Activated T-helper 2 cell treated with anti-CD3 and anti-CD28 coated beads, Interferon-gamma antibody, Interleukin-2, Interleukin-4, amounts not matched to agents 10 μg/mL and 5 μg/mL and 100 μg/mL, durations not matched to agents 14 hours and 24 hours and 36 hours (primary cell): ENCODE measurements around the gene KDM2B. TPM values are rescaled to one million over a fixed set of nuclear protein-coding genes. Genes with fewer than 3 reads are reported as not detected.
"Not testable (repeated sequence)": the region's sequence is repeated elsewhere in the genome, so short reads cannot be mapped to it uniquely, and the experiment has no call there.

Experiments used
- DNase-seq: peaks from one replicate; pipeline ENCODE4 v3.0.0; 2021; ENCODE audit warnings: low spot score
- H3K27ac Mint-ChIP-seq: one replicate; pipeline ENCODE4 v1.8.0; 2021; ENCODE audit warnings: mixed read lengths
- H3K27me3 Mint-ChIP-seq: one replicate; pipeline ENCODE4 v1.8.0; 2021; ENCODE audit warnings: low read depth, mixed read lengths
- H3K36me3 Mint-ChIP-seq: one replicate; pipeline ENCODE4 v1.8.0; 2021; ENCODE audit warnings: low read depth, mixed read lengths
- H3K4me1 Mint-ChIP-seq: one replicate; pipeline ENCODE4 v1.8.0; 2021; ENCODE audit warnings: low read depth, mixed read lengths
- H3K4me3 Mint-ChIP-seq: one replicate; pipeline ENCODE4 v1.8.0; 2021; ENCODE audit warnings: low read depth, mild to moderate bottlenecking, moderate library complexity, mixed read lengths
- H3K9me3 Mint-ChIP-seq: one replicate; pipeline ENCODE4 v1.8.0; 2021; ENCODE audit warnings: mixed read lengths
- intact Hi-C: fragments of 100-400 bp; cut with micrococcal nuclease; formaldehyde crosslinking; loops from one replicate; pipeline ENCODE4 v1.15.1; 2023
- total RNA-seq: library from RNA; stranded (reverse); gene quantifications from 2 replicates; pipeline ENCODE4 v1.2.3, GENCODE V29; 2022

Gene KDM2B
- total RNA-seq, 1 donor from 2014 or later, result 59.3 TPM

GRCh38 chr12:121400332-121401139, 180.3 kb downstream of the KDM2B start:
- no peaks in the 10 kb centered on the region for H3K9me3 Mint-ChIP-seq
- H3K36me3 Mint-ChIP-seq, result peaks cover 27% of the 10 kb centered on the region
- H3K27me3 Mint-ChIP-seq, result no peaks in the 10 kb centered on the region
- peak overlapping the region; percentile 97 for H3K4me3 Mint-ChIP-seq
- H3K27ac Mint-ChIP-seq, result peak overlapping the region; percentile 96
- peak; percentile 56 for DNase-seq
- H3K4me1 Mint-ChIP-seq, result peaks cover 35% of the 10 kb centered on the region
- intact Hi-C loops, result loop anchor here (1.0 to 2.0 kb wide), 2 partner anchors 48 to 66 kb away; partner anchors contain the start of gene ANAPC5

GRCh38 chr12:121399391-121400331, 181.2 kb downstream of the KDM2B start, which contains the start of gene RNF34:
RNF34 (plus strand) TSS chr12:121400118; CDS start chr12:121400213, 95 bp downstream.
- Mint-ChIP-seq H3K27me3 (no peaks in the 10 kb centered on the region), H3K36me3 (peaks cover 19% of the 10 kb centered on the region), H3K4me3 (peak within 1 kb of the TSS; percentile 97), H3K27ac (peak within 1 kb of the TSS; percentile 96), H3K9me3 (no peaks in the 10 kb centered on the region), H3K4me1 (peaks cover 31% of the 10 kb centered on the region)
- intact Hi-C loops, result loop anchor here (1.0 to 2.0 kb wide), 2 partner anchors 47 to 67 kb away; partner anchors contain the start of gene ANAPC5
- DNase-seq, result peak; percentile 99

GRCh38 chr12:121398355-121398754, 182.5 kb downstream of the KDM2B start:
- peaks cover 12% of the 10 kb centered on the region for H3K36me3 Mint-ChIP-seq
- H3K27me3 Mint-ChIP-seq, result no peaks in the 10 kb centered on the region
- no peak overlapping the region for H3K27ac Mint-ChIP-seq
- no peak for DNase-seq
- peaks cover 29% of the 10 kb centered on the region for H3K4me1 Mint-ChIP-seq
- intact Hi-C loops, result no loop called here
- no peaks in the 10 kb centered on the region for H3K9me3 Mint-ChIP-seq
- H3K4me3 Mint-ChIP-seq, result peak overlapping the region; percentile 97

GRCh38 chr12:121397521-121397920, 183.3 kb downstream of the KDM2B start:
- no peak overlapping the region for H3K4me3 Mint-ChIP-seq

GRCh38 chr12:121392325-121392716, 188.5 kb downstream of the KDM2B start:
- intact Hi-C loops, result no loop called here
- no peak overlapping the region for H3K4me3 Mint-ChIP-seq
- H3K4me1 Mint-ChIP-seq, result peaks cover 14% of the 10 kb centered on the region
- DNase-seq, result no peak
- no peaks in the 10 kb centered on the region for H3K9me3 Mint-ChIP-seq
- H3K27me3 Mint-ChIP-seq, result no peaks in the 10 kb centered on the region
- no peaks in the 10 kb centered on the region for H3K36me3 Mint-ChIP-seq
- no peak overlapping the region for H3K27ac Mint-ChIP-seq

More at GRCh38 chr12:121397521-121397920, 183.3 kb downstream of the KDM2B start:
- intact Hi-C loops, result no loop called here
- H3K9me3 Mint-ChIP-seq, result no peaks in the 10 kb centered on the region
- DNase-seq, result no peak
- peaks cover 7% of the 10 kb centered on the region for H3K36me3 Mint-ChIP-seq
- H3K27ac Mint-ChIP-seq, result no peak overlapping the region
- H3K27me3 Mint-ChIP-seq, result no peaks in the 10 kb centered on the region
- peaks cover 23% of the 10 kb centered on the region for H3K4me1 Mint-ChIP-seq

GRCh38 chr12:121391619-121392324, 189.1 kb downstream of the KDM2B start:
- Mint-ChIP-seq H3K27me3 (no peaks in the 10 kb centered on the region), H3K4me1 (peaks cover 14% of the 10 kb centered on the region), H3K9me3 (no peaks in the 10 kb centered on the region), H3K36me3 (no peaks in the 10 kb centered on the region), H3K4me3 (peak overlapping the region; percentile 43), H3K27ac (peak overlapping the region; percentile 74)
- intact Hi-C loops, result no loop called here
- DNase-seq, result peak; percentile 37

GRCh38 chr12:121390856-121391255, 190.0 kb downstream of the KDM2B start:
- intact Hi-C loops, result no loop called here
- no peak overlapping the region for H3K27ac Mint-ChIP-seq
- no peaks in the 10 kb centered on the region for H3K36me3 Mint-ChIP-seq
- H3K9me3 Mint-ChIP-seq, result no peaks in the 10 kb centered on the region
- DNase-seq, result no peak
- no peaks in the 10 kb centered on the region for H3K27me3 Mint-ChIP-seq
- H3K4me1 Mint-ChIP-seq, result peaks cover 14% of the 10 kb centered on the region
- H3K4me3 Mint-ChIP-seq, result no peak overlapping the region

- H3K4me3 Mint-ChIP-seq, result no peak overlapping the region
- H3K27ac Mint-ChIP-seq, result peak overlapping the region; percentile 1
- no peaks in the 10 kb centered on the region for H3K9me3 Mint-ChIP-seq
- H3K36me3 Mint-ChIP-seq, result no peaks in the 10 kb centered on the region
- intact Hi-C loops, result no loop called here
- DNase-seq, result no peak
- peaks cover 14% of the 10 kb centered on the region for H3K4me1 Mint-ChIP-seq
- H3K27me3 Mint-ChIP-seq, result peaks cover 2% of the 10 kb centered on the region
Observed at GRCh38 chr12:121388421-121388981, 192.3 kb downstream of the KDM2B start.

GRCh38 chr12:121384891-121385290, 195.9 kb downstream of the KDM2B start:
- H3K4me3 Mint-ChIP-seq, H3K27me3 Mint-ChIP-seq, H3K9me3 Mint-ChIP-seq, H3K27ac Mint-ChIP-seq, intact Hi-C loops, H3K4me1 Mint-ChIP-seq, H3K36me3 Mint-ChIP-seq, DNase-seq: not testable (repeated sequence)

GRCh38 chr12:121383601-121384021, 197.2 kb downstream of the KDM2B start:
- H3K9me3 Mint-ChIP-seq, result no peaks in the 10 kb centered on the region
- no peaks in the 10 kb centered on the region for H3K36me3 Mint-ChIP-seq
- no peak for DNase-seq
- no peak overlapping the region for H3K27ac Mint-ChIP-seq
- peaks cover 6% of the 10 kb centered on the region for H3K27me3 Mint-ChIP-seq
- intact Hi-C loops, result no loop called here
- no peak overlapping the region for H3K4me3 Mint-ChIP-seq
- H3K4me1 Mint-ChIP-seq, result peaks cover 3% of the 10 kb centered on the region

GRCh38 chr12:121379945-121380344, 200.9 kb downstream of the KDM2B start:
- Mint-ChIP-seq H3K4me3 (no peak overlapping the region), H3K36me3 (no peaks in the 10 kb centered on the region), H3K4me1 (no peaks in the 10 kb centered on the region), H3K9me3 (no peaks in the 10 kb centered on the region), H3K27me3 (peaks cover 7% of the 10 kb centered on the region), H3K27ac (no peak overlapping the region)
- no peak for DNase-seq
- intact Hi-C loops, result no loop called here
